ENCODE measurements around the gene PPFIA2.
"Not testable (repeated sequence)": the region's sequence is repeated elsewhere in the genome, so short reads cannot be mapped to it uniquely, and the experiment has no call there.

The PPFIA2 gene

DNA sequence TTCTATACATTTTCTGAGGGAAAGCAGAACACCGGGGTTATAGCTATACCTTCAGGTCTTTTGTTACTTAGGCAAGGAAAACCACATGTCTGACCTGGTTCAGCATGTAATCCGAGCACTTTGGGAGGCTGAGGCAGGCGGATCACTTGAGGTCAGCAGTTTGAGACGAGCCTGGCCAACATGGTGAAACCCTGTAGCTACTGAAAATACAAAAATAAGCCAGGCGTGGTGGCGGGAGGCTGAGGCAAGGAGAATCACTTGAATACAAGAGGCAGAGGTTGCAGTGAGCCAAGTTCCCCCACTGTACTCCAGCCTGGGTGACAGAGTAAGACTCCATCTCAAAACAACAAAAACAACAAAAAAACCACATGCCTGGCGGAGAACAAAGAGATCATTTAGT lies 503.7 kb downstream of the PPFIA2 start:
- no peak for DNase-seq

DNA sequence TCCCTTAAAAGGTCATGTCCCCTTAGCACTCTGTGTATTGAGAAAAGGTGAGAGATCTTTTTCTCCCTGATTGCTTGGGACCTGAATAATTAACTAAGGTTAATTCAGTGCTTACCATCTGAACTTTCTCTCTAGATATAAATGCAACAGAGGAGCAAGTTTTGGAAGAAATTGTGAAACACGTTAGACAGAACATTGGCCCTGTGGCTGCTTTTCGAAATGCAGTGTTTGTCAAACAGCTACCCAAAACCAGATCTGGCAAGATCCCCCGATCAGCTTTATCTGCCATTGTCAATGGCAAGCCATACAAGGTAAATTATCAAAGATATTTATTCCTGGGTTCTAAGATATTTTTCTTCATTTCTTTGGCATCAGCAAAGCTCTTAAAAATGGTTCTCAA lies 505.8 kb downstream of the PPFIA2 start:
- no peak for DNase-seq

DNA sequence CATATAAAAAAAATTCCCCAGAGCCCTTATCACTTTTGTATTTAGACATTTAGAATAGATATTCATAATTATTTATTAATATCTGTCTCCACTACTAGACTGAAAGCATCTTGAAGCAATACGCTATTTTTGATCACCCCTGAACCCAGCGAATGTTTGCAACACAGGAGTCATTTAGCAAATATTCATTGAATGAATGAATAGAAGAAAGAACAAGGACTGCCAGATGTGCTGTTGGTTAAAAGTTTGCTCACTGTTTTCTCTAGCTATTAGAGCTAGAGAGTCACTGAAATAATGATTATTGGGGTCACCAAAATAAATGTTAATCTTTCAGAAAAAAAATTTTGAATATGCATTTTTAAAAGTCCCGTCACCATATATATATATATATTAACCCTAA lies 506.9 kb downstream of the PPFIA2 start:
- DNase-seq: no peak

DNA sequence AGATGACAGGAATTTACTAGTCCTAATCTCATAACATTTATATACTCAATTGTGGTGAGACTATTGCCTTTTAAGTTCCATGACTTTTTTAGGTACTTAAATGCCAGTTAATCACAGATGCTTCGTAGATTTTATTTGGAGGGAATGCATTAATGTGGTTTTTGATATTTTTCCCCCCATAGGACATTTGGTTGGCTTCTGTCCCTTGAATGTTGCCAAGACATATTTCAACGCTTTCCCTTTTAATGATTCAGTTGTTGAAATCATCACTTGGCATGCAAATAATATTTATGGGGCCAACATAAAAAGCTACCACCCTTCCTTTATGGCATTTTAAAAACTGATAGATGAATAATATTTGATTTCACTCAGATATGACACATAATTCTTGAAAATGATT lies 509.2 kb downstream of the PPFIA2 start:
- DNase-seq: no peak

DNA sequence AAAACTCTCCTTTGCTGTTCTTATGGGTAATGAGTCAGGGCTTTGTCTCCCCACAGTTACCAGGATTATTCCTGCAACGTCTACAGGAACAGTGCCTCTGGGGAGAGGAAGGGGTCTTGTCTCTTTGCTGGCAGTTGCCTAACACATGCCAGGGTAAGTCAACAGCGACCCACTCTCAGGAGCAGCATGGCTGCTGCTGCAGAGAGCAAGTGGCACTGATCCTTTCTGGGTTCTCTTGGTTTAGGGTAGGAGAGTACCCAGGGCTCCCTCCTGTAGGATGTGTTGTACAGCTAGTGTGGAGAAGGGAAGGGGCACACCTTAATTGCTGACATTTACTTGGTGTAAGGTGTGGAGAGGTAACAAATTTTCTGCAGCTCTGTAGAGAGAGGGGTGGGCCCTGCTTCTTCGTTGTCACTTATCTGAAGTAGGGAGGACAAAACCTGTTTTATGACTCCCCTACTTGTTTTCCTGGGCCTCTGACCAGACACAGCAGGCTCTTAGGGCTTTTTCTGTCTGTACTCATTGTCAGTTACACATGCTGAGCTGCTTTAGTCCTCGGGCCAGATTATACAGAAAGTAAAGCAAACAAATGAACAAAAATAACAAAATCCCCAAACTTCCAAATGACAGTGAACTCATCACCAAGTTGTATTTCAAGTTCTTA lies 513.1 kb downstream of the PPFIA2 start:
- no peak for DNase-seq

DNA sequence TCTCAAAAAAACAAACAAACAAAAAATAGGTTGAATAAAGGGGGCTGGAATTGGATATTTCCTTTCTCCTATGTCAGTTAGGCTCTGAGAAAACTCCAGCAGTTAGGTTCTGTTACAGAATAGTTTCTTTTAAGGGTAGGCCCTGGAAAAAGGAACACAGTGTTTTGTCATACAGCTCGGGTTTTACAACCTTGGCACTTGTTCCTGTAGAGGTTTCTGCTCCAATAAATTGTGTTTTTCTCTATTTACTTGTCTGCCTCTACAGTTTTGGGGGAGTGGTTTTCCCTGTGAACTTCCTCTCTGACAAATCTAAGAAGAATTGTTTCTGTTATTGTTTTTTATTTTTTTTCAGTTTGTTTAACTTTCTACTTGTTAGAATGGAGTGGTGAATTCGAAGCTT lies 513.7 kb downstream of the PPFIA2 start:
- DNase-seq: no peak

DNA sequence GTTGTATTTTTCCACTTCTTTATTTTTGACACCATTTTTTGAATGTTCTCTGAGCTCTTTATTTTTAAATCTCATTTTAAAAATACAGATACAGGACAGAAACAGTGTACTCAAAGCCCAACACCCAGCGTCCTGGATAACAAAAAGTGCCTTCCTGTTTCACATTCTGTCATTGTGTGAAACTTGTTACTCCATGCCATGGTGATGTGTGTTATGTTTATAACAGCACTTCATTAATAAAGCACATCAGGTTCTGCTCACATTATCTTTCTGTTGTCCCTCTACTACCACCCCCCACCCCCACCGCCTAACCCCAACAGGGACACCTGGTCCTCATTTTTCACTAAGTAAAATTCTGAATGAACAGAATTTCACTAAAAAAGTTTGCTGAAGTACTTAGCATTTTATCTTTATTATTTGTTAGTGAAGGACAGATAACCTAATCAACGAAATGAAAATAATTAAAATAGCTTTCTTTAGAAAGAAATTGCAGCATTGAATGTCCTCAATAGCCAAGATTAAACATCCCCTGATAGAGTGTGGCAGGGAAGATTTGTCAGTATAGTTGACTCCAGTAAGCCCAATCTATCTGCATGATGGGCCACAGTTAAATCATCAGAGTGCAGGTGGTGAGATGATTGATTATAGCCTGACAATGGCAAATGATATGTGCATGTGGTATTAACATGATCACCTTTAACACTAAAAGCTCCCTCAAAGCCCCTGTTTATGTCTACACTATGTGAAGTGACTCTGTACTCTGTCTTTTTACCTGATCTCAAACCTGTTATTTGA lies 527.4 kb downstream of the PPFIA2 start:
- DNase-seq: no peak

DNA sequence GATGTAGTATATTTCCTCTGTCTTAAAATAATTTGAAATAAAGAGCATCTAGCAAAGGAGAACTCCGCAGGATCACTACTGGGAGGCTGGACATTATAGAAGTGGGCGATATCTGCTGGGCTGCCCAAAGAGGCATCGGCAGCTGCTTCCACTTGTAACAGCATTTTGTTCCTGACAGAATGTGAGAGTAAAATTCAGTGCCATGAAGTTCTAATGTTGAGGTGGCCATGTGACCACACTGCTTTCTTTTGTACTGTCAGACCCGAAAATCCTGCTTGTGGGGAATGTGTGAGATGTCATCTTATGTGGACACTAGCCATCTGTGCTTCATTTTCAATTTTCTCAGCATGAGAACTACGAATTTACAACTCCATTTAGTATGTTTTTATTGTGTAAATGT lies 529.4 kb downstream of the PPFIA2 start:
- DNase-seq: no peak

DNA sequence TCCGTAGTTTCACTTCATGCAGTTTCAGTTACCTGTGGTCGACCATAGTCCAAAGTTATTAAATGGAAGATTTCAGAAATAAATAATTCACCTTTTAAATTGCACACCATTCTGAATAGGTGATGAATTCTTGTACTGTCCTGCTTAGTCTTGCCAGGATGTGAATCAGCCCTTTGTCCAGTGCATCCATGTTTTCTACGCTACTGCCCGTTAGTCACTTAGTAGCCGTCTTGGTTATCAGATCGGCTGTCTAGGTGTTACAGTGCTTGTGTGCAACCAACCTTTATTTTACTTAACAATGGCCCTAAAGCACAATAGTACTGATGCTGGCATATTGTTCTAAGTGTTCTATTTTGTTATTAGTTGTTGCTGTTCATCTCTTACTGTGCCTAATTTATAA lies 534.5 kb downstream of the PPFIA2 start:
- no peak for DNase-seq

DNA sequence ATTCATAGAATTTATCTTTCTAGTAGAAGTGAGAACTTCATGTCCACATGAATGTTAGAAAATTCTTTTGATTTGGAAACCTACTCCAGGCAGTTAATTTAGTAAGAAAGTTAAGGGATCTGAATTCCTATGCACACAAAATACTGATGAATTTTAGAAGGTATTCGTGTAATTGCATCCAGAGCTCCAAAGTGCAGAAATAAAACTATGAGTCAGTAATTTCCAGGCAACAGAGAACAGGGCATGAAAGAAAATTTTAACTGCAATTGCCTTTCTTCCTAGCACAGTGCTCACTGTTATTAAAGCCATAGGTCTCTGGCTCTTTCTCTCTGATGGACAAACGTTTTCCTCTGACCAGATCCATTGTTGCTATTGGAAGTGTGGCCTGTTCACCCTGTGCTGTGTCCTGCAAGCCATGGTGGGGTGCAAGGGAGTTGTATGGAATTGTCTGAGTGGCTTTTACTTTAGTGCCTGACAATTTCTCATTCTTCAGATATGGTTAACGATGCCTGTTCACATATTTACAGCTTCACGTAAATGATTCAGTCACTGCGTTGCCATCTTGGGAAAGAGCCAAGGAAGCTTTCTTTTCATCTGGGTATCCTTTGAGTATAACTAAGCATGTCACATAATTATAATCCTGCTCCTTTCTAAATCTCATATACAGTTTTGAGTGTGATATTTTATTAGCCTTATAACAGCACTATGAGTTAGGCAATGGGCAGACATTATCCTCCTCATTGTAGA lies 536.1 kb downstream of the PPFIA2 start:
- no peak for DNase-seq

DNA sequence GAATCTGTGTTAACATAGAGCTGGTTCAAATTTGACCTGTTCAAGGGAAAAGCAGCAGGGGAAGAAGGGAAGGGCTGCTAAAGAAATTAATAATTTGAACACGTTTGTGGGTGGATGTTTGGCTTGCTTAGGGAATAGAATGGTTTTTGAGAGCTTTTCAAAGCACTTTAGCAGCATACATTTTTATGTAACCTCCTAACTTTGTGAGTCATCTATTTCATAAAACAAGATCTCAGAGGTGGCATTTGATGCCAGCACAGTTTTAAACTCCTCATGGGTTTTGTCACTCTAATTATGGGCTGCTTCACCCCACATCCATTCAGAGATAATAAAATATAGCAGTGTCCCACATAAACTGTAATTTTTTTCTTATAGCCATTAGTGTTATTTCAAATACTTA lies 537.5 kb downstream of the PPFIA2 start:
- no peak for DNase-seq

DNA sequence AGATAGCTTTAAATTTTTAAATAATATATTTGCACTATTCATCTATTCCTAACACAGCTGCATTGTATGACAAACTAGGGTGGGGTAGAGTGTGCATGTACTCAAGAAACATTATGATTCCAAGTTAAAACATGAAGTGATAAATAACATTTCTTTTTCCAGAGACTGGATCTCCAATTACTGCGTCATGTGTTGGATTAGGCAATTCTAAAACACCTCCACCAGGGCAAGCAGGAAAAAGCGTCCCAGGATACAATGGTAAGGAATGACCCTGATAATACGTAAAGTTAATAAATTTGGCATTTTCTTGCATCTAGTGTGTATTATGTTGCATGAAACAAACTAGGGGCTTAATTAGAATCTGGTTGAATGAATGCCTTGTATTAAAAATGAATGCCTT lies 542.4 kb downstream of the PPFIA2 start:
- DNase-seq: no peak

DNA sequence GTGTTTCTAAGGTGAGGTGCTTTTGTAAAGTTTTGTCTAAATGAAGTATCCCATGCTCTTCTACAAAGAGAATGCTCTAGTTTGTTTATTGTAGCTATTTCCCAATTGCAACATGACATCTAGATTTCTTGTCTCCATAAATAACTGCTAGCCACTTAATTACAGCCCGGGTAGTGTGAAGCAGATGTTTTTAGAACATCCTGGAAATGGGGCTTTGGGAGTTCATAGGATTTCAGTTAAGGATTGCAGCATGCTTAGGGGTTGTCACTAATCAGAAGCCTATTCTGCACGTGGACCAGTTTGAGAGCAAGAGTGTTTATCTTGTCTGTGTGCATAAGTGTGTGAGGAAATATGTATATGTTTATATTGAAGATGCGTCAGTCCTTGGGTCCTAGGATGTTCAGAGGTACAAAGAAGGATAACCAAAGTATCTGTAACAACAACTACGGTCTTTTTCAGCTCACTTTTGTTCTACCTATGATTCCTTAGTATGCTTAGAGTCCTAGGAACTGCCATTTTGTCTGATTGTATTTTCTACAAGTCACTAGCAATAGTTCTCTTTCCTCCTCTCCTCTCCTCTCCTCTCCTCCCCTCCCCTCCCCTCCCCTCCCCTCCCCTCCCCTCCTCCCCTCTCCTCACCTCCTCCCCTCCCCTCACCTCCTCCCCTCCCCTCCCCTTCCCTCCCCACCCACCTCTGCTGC lies 546.0 kb downstream of the PPFIA2 start:
- no peak for DNase-seq

DNA sequence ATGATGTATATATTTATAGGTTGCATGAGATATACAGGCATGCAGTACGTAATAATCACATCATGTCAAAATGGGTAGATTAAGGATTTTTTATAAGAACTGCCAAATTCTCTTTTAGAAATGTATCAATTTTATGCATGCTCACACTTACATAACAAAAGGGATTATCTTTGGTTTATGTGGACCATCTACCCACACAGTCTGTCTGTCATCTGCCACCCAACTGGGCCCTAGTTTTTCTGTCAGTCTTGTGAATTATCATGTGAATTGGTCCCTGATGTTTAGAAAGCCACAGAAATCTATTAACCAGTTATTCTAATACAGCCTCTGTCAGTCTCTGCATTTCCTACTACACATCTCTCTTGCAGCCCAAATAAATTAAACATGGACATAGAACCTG lies 547.8 kb downstream of the PPFIA2 start:
- DNase-seq: no peak

DNA sequence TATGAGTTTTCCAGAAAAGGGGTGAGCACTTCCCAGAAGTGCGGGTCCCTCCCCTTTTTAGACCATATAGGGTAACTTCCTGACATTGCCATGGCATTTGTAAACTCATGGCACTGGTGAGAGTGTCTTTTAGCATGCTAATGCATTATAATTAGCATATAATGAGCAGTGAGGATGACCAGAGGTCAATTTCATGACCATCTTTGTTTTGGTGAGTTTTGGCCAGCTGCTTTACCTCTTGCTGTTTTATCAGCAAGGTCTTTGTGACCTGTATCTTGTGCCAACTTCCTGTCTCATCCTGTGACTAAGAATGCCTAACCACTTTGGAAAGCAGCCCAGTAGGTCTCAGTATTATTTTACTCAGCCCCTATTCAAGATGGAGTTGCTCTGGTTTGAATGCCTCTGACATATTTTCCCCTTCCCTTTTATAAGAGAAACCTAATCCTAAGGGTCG lies 549.4 kb downstream of the PPFIA2 start:
- DNase-seq: not testable (repeated sequence)

DNA sequence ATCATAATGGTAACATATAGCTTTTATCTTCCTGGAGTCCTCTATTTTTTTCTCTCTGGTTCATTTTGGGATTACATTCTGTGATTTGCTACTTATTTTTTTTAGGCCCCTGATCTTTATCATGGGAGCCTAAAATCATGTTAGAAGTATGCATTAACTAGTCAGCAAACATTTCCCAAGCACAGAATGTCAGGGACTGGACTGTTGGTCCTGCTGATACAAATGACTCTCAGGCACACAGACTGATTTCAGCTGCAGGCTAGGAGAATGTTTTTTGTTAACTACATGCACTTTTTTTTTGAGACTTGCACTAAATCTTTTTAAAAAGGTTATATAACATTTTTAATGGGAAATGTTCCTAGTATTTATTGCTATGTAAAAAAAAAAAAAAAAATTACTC lies 550.1 kb downstream of the PPFIA2 start:
- DNase-seq: no peak

DNA sequence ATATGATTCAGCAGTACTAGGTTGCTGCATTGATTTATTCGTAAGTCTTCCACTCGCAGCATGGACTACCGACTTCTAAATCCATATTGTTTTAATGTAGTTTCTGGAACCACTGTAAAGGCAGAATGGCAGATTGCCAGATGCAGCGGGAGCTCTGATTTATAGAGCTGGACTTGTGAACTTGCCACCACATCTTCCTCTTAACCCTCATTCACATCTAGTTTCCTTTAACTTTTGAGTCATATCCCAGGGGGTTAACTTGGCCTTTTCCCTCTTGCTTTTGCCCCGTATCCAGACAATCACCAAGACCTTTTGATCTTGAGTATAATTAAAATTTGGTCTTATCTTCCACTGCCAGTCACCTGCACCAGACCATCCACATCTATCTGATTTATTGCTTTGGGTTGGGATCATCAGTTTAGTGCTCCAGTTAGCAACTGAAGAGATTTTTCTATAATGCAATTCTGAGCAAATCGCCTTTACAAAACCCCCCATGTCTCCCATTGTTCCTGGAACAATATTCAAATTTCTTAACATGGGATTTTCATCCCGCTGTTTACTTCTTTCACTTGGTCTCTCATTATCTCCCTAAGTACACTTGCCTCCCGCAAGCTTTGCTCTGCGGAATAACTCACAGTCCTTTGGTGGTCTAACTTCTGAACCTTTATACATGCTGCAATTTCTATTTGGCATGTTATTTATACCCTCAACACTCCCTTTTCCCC lies 550.8 kb downstream of the PPFIA2 start:
- no peak for DNase-seq

Data from cerebellar nuclear complex (tissue), 1 donor.